K562 (cell line): ENCODE measurements around the gene ITGAL. TPM values are rescaled to one million over a fixed set of nuclear protein-coding genes. Genes with fewer than 3 reads are reported as not detected.

Source experiments
- AFF1 ChIP-seq, 2 experiments: fragments of 450-650 bp; IDR thresholded peaks; 2 replicates each; pipeline ENCODE4 v1.6.1; 2018; ENCODE audit warnings: mild to moderate bottlenecking in 2 of 2, low read depth in 1 of 2; ENCODE audit not compliant: partially characterized antibody in 2 of 2
- BCOR ChIP-seq: fragments of 450-650 bp; IDR thresholded peaks from 2 replicates; pipeline ENCODE4 v1.6.1; 2016
- C11orf30 ChIP-seq: fragments of 450-650 bp; IDR thresholded peaks from 2 replicates; pipeline ENCODE4 v1.6.1; 2016; ENCODE audit warnings: low read depth, mild to moderate bottlenecking
- CCNT2 ChIP-seq: IDR thresholded peaks from 2 replicates; pipeline ENCODE4 v1.6.1; 2011; ENCODE audit warnings: borderline replicate concordance, low read depth, mild to moderate bottlenecking, moderate library complexity, mixed read lengths, low read length; ENCODE audit not compliant: insufficient read length; ENCODE audit errors: extremely low read depth
- ETV6 ChIP-seq, 3 experiments: fragments of 150-350 bp in 1 of 3; sonication (generic) in 1 of 3; formaldehyde crosslinking in 1 of 3; IDR thresholded peaks; 2 replicates each; pipeline versions ENCODE4 v1.6.1 to v1.8.0; 2014 to 2022; ENCODE audit warnings: borderline replicate concordance in 2 of 3, low read depth in 2 of 3, antibody characterized with exemption in 1 of 3, low read length in 1 of 3, mild to moderate bottlenecking in 1 of 3, missing genetic modification reagents in 1 of 3
- KDM5B ChIP-seq: fragments of 200-600 bp; sonication (generic); IDR thresholded peaks from 2 replicates; pipeline ENCODE4 v1.6.1; 2012; ENCODE audit warnings: low read depth, mild to moderate bottlenecking, moderate library complexity, low read length, control low read depth, inconsistent platforms; ENCODE audit not compliant: insufficient replicate concordance
- LARP7 ChIP-seq: fragments of 450-650 bp; IDR thresholded peaks from 2 replicates; pipeline ENCODE4 v1.6.1; 2016
- MBD2 ChIP-seq: sonication (generic); IDR thresholded peaks from 2 replicates; pipeline ENCODE4 v1.6.1; 2016; ENCODE audit warnings: low read depth, borderline replicate concordance
- MEIS2 ChIP-seq: fragments of 450-650 bp; IDR thresholded peaks from 2 replicates; pipeline ENCODE4 v1.6.1; 2014; ENCODE audit warnings: mild to moderate bottlenecking; ENCODE audit not compliant: partially characterized antibody
- MXD1 ChIP-seq: fragments of 250-450 bp; sonication (Bioruptor Pico); IDR thresholded peaks from 2 replicates; pipeline ENCODE4 v1.8.0; 2021; ENCODE audit warnings: borderline replicate concordance, mild to moderate bottlenecking, moderate library complexity; ENCODE audit not compliant: poor library complexity, severe bottlenecking
- NCOA4 ChIP-seq: fragments of 450-650 bp; IDR thresholded peaks from 2 replicates; pipeline ENCODE4 v1.6.1; 2018; ENCODE audit warnings: mild to moderate bottlenecking; ENCODE audit not compliant: partially characterized antibody
- NFATC3 ChIP-seq: fragments of 450-650 bp; IDR thresholded peaks from 2 replicates; pipeline ENCODE4 v1.6.1; 2017; ENCODE audit warnings: mild to moderate bottlenecking
- RBM14 ChIP-seq: fragments of 200-400 bp; formaldehyde crosslinking; IDR thresholded peaks from 2 replicates; pipeline ENCODE4 v1.6.1; 2018; ENCODE audit warnings: low read depth, mild to moderate bottlenecking, low read length, moderate library complexity, borderline replicate concordance; ENCODE audit not compliant: insufficient read depth
- SMAD4 ChIP-seq: fragments of 250-450 bp; sonication (Bioruptor Pico); conservative IDR thresholded peaks from 2 replicates; pipeline ENCODE4 v1.8.0; 2021; ENCODE audit warnings: inconsistent platforms, mild to moderate bottlenecking, moderate library complexity
- SP2 ChIP-seq: IDR thresholded peaks from 2 replicates; pipeline ENCODE4 v1.6.1; 2011; ENCODE audit warnings: mild to moderate bottlenecking, low read depth, low read length, moderate library complexity; ENCODE audit not compliant: poor library complexity, severe bottlenecking; ENCODE audit errors: extremely low read depth
- TCF7L2 ChIP-seq: fragments of 150-350 bp; IDR thresholded peaks from 2 replicates; pipeline ENCODE4 v1.6.1; 2016; ENCODE audit warnings: low read depth, mild to moderate bottlenecking, low read length, moderate library complexity
- TEAD2 ChIP-seq: fragments of 450-650 bp; IDR thresholded peaks from 2 replicates; pipeline ENCODE4 v1.6.1; 2016; ENCODE audit warnings: missing genetic modification characterization, control low read depth, missing compliant biosample characterization
- TRIM24 ChIP-seq, 2 experiments: fragments of 450-650 bp; IDR thresholded peaks; 2 replicates each; pipeline ENCODE4 v1.6.1; 2016
- YY1 ChIP-seq, 3 experiments: IDR thresholded peaks; 2 replicates each; pipeline ENCODE4 v1.6.1; 2011; ENCODE audit warnings: low read length in 2 of 3, mild to moderate bottlenecking in 2 of 3, moderate library complexity in 2 of 3, borderline replicate concordance in 1 of 3, control low read depth in 1 of 3, low read depth in 1 of 3; ENCODE audit not compliant: insufficient read depth in 3 of 3, insufficient replicate concordance in 2 of 3, control insufficient read depth in 1 of 3, insufficient read length in 1 of 3; ENCODE audit errors: extremely low read depth in 1 of 3
- ZNF134 ChIP-seq: fragments of 250-450 bp; sonication (Bioruptor Pico); conservative IDR thresholded peaks from 2 replicates; pipeline ENCODE4 v1.4.0; 2020
- ZNF76 ChIP-seq: fragments of 250-450 bp; sonication (Bioruptor Pico); IDR thresholded peaks from 2 replicates; pipeline ENCODE4 v1.4.0; 2020; ENCODE audit warnings: mild to moderate bottlenecking, moderate library complexity, borderline replicate concordance
- polyA plus RNA-seq, 8 experiments: library from polyadenylated mRNA; depleted of rRNA in 4 of 8; stranded (reverse) in 5 of 8; unstranded in 3 of 8; fragments of >200 nt; fragmentation: Nextera tagmentation in 2 of 8; fragmentation: Illumina TruSeq in 1 of 8; extraction: Ambion mirVana in 2 of 8; extraction: Trizol in 1 of 8; gene quantifications; 2 replicates each; pipeline versions ENCODE4 v1.2.1 to v1.2.3, GENCODE V29; 2011 to 2014; ENCODE audit warnings: inconsistent platforms in 1 of 8, missing spikeins in 1 of 8
- total RNA-seq, 7 experiments: library from RNA; depleted of rRNA in 6 of 7; stranded (reverse); fragments of >200 nt in 6 of 7; fragmentation: Illumina TruSeq in 2 of 7; extraction: Trizol in 2 of 7; gene quantifications; 2 replicates each; pipeline versions ENCODE4 v1.2.1 to v1.2.3, GENCODE V29; 2011 to 2021; ENCODE audit warnings: low replicate concordance in 1 of 7

ITGAL gene
- total and polyA plus RNA-seq, 9 of the 15 experiments (the other 6 are each of a cell fraction or from before 2014, with no cell fraction given): 0.01 to 0.53 TPM; not detected in 7

- TF ChIP-seq AFF1 (IDR thresholded peaks at IDR 0.05; ENCODE audit: low read depth in 1 of 2, partially characterized antibody in 2 of 2) (no peak), TRIM24 (IDR thresholded peaks at IDR 0.05) (no peak), ZNF134 (CRISPR knock-in tag) (no peak), SP2 (no peak), BCOR (no peak), ETV6 (IDR thresholded peaks at IDR 0.05; ENCODE audit: borderline replicate concordance in 1 of 2, low read depth in 2 of 2, low read length in 1 of 2) (no peak), ETV6 (CRISPR knock-in tag; IDR thresholded peaks at IDR 0.05; ENCODE audit: borderline replicate concordance) (no peak), CCNT2 (no peak), SMAD4 (CRISPR knock-in tag) (no peak), TCF7L2 (no peak), LARP7 (no peak), KDM5B (no peak), RBM14 (no peak), YY1 (IDR thresholded peaks at IDR 0.05; ENCODE audit: borderline replicate concordance in 1 of 3, control insufficient read depth in 1 of 3, extremely low read depth in 1 of 3, insufficient read depth in 3 of 3, insufficient read length in 1 of 3, insufficient replicate concordance in 2 of 3, low read depth in 1 of 3, low read length in 2 of 3) (peak in 1 of 3 experiments; percentile 20), NFATC3 (no peak), MBD2 (no peak), MXD1 (no peak), MEIS2 (peak; percentile 17), C11orf30 (peak; percentile 94), TEAD2 (no peak), NCOA4 (no peak), ZNF76 (CRISPR knock-in tag) (no peak)
These were observed 66.7 kb downstream of the ITGAL start (continued) for GRCh38 chr16:30539000-30539964.
